GM23338 (cell line): ENCODE results near the gene CASQ2.

ENCODE experiments used
- CREB1 ChIP-seq: fragments of 250-450 bp; sonication (Bioruptor Pico); IDR thresholded peaks from 2 replicates; pipeline ENCODE4 v1.5.0; 2020; ENCODE audit warnings: low read depth, mild to moderate bottlenecking, moderate library complexity
- EZH2 ChIP-seq: fragments of 200-600 bp; sonication (generic); IDR thresholded peaks from one replicate; pipeline ENCODE4 v1.8.0; 2017; ENCODE audit warnings: antibody characterized with exemption, mild to moderate bottlenecking, low read depth; ENCODE audit not compliant: unreplicated experiment
- EZH2phosphoT487 ChIP-seq: fragments of 200-600 bp; sonication (generic); IDR thresholded peaks from one replicate; pipeline ENCODE4 v1.8.1; 2018; ENCODE audit warnings: antibody characterized with exemption; ENCODE audit not compliant: unreplicated experiment
- JUNB ChIP-seq: IDR thresholded peaks from one replicate; pipeline ENCODE4 v1.6.1; 2016; ENCODE audit warnings: antibody characterized with exemption; ENCODE audit not compliant: unreplicated experiment
- POLR2AphosphoS5 ChIP-seq: IDR thresholded peaks from 2 replicates; pipeline ENCODE4 v1.6.1; 2016; ENCODE audit warnings: antibody characterized with exemption, low read depth
- STAT1 ChIP-seq: IDR thresholded peaks from one replicate; pipeline ENCODE4 v1.6.1; 2016; ENCODE audit warnings: antibody characterized with exemption; ENCODE audit not compliant: unreplicated experiment
- TF ChIP-seq, protein P1 (sequence below), 2 experiments: fragments of 200-600 bp in 1 of 2; sonication (generic) in 1 of 2; conservative IDR thresholded peaks; 2 replicates each; pipeline versions ENCODE4 v1.5.1 to v1.6.1; 2016 to 2017; ENCODE audit warnings: antibody characterized with exemption in 2 of 2, low read depth in 2 of 2, mild to moderate bottlenecking in 2 of 2, moderate library complexity in 1 of 2
- TF ChIP-seq, protein P2 (sequence below): IDR thresholded peaks from one replicate; pipeline ENCODE4 v1.6.1; 2018; ENCODE audit warnings: antibody characterized with exemption; ENCODE audit not compliant: unreplicated experiment
- TF ChIP-seq, protein P3 (sequence below): IDR thresholded peaks from 2 replicates; pipeline ENCODE4 v1.6.1; 2016; ENCODE audit warnings: antibody characterized with exemption
- TF ChIP-seq, protein P4 (sequence below): fragments of 250-450 bp; sonication (Bioruptor Pico); IDR thresholded peaks from 2 replicates; pipeline ENCODE4 v1.5.0; 2020; ENCODE audit warnings: mild to moderate bottlenecking, moderate library complexity

DNA sequence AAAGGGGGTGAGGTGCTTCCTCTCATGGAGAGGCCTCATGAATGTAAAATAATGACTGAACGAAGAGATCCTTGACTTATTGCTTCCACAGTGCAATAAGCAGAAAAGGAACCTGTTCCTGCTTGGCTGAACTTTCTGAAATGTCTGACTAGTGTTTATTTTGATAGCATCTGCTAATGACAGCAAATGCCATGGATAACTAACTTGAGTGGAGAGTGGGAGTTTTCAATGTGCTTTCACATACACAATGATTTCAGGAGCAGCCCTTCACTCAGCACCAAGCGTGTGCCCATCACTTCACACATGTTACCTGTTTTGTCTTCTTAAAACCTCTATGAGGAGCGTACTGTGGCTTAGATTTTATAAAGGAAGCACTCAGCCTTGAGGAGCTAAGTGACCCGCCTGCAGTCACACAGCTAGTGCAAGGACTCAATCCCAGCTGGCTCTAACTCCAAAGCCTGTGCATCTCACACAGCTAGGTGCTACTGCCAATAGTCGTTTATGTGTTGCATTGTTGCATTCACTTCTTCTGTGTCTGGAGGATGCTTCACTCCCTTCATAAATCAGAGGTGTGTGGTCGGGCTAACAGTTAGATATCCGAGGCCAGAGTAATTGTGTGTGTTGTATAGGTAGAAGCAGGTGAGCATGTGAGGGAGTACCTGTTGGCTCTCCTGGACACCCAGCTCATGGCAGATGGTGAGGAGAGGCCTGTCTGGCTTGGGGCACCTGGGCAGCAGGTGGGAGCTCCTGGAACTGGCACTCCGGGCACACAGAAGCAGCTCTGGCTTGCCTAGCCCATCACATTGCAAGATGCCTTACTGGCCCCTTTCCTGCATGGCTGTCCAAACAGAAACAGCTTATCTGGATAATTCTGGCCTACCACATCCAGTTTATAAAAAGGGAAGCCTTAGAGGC lies 12.8 kb downstream of the CASQ2 start:
- TF ChIP-seq, protein P1, sequence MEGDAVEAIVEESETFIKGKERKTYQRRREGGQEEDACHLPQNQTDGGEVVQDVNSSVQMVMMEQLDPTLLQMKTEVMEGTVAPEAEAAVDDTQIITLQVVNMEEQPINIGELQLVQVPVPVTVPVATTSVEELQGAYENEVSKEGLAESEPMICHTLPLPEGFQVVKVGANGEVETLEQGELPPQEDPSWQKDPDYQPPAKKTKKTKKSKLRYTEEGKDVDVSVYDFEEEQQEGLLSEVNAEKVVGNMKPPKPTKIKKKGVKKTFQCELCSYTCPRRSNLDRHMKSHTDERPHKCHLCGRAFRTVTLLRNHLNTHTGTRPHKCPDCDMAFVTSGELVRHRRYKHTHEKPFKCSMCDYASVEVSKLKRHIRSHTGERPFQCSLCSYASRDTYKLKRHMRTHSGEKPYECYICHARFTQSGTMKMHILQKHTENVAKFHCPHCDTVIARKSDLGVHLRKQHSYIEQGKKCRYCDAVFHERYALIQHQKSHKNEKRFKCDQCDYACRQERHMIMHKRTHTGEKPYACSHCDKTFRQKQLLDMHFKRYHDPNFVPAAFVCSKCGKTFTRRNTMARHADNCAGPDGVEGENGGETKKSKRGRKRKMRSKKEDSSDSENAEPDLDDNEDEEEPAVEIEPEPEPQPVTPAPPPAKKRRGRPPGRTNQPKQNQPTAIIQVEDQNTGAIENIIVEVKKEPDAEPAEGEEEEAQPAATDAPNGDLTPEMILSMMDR (conservative IDR thresholded peaks at IDR 0.05; ENCODE audit: low read depth in 2 of 2) = no peak
- TF ChIP-seq EZH2phosphoT487 (no peak), STAT1 (no peak), CREB1 (CRISPR knock-in tag) (no peak), POLR2AphosphoS5 (no peak), EZH2 (no peak), JUNB (no peak)
- TF ChIP-seq, protein P2, sequence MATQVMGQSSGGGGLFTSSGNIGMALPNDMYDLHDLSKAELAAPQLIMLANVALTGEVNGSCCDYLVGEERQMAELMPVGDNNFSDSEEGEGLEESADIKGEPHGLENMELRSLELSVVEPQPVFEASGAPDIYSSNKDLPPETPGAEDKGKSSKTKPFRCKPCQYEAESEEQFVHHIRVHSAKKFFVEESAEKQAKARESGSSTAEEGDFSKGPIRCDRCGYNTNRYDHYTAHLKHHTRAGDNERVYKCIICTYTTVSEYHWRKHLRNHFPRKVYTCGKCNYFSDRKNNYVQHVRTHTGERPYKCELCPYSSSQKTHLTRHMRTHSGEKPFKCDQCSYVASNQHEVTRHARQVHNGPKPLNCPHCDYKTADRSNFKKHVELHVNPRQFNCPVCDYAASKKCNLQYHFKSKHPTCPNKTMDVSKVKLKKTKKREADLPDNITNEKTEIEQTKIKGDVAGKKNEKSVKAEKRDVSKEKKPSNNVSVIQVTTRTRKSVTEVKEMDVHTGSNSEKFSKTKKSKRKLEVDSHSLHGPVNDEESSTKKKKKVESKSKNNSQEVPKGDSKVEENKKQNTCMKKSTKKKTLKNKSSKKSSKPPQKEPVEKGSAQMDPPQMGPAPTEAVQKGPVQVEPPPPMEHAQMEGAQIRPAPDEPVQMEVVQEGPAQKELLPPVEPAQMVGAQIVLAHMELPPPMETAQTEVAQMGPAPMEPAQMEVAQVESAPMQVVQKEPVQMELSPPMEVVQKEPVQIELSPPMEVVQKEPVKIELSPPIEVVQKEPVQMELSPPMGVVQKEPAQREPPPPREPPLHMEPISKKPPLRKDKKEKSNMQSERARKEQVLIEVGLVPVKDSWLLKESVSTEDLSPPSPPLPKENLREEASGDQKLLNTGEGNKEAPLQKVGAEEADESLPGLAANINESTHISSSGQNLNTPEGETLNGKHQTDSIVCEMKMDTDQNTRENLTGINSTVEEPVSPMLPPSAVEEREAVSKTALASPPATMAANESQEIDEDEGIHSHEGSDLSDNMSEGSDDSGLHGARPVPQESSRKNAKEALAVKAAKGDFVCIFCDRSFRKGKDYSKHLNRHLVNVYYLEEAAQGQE = no peak
- TF ChIP-seq, protein P3, sequence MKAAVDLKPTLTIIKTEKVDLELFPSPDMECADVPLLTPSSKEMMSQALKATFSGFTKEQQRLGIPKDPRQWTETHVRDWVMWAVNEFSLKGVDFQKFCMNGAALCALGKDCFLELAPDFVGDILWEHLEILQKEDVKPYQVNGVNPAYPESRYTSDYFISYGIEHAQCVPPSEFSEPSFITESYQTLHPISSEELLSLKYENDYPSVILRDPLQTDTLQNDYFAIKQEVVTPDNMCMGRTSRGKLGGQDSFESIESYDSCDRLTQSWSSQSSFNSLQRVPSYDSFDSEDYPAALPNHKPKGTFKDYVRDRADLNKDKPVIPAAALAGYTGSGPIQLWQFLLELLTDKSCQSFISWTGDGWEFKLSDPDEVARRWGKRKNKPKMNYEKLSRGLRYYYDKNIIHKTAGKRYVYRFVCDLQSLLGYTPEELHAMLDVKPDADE = no peak
- TF ChIP-seq, protein P4, sequence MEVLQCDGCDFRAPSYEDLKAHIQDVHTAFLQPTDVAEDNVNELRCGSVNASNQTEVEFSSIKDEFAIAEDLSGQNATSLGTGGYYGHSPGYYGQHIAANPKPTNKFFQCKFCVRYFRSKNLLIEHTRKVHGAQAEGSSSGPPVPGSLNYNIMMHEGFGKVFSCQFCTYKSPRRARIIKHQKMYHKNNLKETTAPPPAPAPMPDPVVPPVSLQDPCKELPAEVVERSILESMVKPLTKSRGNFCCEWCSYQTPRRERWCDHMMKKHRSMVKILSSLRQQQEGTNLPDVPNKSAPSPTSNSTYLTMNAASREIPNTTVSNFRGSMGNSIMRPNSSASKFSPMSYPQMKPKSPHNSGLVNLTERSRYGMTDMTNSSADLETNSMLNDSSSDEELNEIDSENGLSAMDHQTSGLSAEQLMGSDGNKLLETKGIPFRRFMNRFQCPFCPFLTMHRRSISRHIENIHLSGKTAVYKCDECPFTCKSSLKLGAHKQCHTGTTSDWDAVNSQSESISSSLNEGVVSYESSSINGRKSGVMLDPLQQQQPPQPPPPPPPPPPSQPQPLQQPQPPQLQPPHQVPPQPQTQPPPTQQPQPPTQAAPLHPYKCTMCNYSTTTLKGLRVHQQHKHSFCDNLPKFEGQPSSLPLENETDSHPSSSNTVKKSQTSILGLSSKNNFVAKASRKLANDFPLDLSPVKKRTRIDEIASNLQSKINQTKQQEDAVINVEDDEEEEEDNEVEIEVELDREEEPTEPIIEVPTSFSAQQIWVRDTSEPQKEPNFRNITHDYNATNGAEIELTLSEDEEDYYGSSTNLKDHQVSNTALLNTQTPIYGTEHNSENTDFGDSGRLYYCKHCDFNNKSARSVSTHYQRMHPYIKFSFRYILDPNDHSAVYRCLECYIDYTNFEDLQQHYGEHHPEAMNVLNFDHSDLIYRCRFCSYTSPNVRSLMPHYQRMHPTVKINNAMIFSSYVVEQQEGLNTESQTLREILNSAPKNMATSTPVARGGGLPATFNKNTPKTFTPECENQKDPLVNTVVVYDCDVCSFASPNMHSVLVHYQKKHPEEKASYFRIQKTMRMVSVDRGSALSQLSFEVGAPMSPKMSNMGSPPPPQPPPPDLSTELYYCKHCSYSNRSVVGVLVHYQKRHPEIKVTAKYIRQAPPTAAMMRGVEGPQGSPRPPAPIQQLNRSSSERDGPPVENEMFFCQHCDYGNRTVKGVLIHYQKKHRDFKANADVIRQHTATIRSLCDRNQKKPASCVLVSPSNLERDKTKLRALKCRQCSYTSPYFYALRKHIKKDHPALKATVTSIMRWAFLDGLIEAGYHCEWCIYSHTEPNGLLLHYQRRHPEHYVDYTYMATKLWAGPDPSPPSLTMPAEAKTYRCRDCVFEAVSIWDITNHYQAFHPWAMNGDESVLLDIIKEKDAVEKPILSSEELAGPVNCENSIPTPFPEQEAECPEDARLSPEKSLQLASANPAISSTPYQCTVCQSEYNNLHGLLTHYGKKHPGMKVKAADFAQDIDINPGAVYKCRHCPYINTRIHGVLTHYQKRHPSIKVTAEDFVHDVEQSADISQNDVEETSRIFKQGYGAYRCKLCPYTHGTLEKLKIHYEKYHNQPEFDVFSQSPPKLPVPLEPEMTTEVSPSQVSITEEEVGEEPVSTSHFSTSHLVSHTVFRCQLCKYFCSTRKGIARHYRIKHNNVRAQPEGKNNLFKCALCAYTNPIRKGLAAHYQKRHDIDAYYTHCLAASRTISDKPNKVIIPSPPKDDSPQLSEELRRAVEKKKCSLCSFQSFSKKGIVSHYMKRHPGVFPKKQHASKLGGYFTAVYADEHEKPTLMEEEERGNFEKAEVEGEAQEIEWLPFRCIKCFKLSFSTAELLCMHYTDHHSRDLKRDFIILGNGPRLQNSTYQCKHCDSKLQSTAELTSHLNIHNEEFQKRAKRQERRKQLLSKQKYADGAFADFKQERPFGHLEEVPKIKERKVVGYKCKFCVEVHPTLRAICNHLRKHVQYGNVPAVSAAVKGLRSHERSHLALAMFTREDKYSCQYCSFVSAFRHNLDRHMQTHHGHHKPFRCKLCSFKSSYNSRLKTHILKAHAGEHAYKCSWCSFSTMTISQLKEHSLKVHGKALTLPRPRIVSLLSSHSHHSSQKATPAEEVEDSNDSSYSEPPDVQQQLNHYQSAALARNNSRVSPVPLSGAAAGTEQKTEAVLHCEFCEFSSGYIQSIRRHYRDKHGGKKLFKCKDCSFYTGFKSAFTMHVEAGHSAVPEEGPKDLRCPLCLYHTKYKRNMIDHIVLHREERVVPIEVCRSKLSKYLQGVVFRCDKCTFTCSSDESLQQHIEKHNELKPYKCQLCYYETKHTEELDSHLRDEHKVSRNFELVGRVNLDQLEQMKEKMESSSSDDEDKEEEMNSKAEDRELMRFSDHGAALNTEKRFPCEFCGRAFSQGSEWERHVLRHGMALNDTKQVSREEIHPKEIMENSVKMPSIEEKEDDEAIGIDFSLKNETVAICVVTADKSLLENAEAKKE (CRISPR knock-in tag) = no peak
